ENCODE results near the gene CCDC88B. TPM values are rescaled to one million over a fixed set of nuclear protein-coding genes. Genes with fewer than 3 reads are reported as not detected.

Gene CCDC88B
- total RNA-seq, 1 experiment from 2014 or later, result 11.4 TPM

DNA sequence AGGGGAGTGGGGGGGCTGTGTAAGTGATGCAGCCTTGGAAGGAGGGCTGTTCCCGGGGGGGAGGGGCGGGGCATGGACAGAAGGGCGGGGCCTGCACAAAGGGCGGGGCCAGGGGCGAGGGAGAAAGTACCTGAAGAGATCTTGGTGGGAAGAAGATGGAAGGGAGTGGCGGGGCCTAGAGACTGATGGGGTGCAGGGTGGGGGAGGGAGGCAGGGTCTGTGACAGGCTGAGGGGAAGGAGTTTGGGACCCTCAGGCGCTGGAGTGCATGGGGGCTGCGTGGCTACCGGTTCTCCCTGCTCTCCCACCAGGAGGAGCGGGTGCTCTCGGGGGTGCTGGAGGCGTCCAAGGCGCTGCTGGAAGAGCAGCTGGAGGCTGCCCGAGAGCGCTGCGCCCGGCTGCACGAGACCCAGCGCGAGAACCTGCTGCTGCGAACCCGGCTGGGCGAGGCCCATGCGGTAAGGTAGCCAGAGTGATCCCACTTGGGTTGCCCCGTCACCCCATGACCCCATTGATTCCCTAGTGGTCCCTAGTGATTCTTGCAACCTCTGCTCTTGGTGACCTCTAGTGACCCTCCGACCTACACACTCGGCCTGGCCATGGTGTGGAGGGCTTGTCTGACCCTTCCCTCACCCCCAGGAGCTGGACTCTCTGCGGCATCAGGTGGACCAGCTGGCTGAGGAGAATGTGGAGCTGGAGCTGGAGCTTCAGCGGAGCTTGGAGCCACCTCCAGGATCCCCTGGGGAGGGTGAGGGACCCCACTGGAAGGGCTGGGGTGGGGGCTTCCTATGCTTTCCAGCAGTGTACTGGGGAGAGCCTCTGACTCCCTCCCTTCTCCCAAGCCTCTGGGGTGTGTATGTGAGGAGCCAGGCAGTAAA is 3.1 kb downstream of the CCDC88B start:
- DNase-seq (ENCODE audit: low spot score), result no peak

DNA sequence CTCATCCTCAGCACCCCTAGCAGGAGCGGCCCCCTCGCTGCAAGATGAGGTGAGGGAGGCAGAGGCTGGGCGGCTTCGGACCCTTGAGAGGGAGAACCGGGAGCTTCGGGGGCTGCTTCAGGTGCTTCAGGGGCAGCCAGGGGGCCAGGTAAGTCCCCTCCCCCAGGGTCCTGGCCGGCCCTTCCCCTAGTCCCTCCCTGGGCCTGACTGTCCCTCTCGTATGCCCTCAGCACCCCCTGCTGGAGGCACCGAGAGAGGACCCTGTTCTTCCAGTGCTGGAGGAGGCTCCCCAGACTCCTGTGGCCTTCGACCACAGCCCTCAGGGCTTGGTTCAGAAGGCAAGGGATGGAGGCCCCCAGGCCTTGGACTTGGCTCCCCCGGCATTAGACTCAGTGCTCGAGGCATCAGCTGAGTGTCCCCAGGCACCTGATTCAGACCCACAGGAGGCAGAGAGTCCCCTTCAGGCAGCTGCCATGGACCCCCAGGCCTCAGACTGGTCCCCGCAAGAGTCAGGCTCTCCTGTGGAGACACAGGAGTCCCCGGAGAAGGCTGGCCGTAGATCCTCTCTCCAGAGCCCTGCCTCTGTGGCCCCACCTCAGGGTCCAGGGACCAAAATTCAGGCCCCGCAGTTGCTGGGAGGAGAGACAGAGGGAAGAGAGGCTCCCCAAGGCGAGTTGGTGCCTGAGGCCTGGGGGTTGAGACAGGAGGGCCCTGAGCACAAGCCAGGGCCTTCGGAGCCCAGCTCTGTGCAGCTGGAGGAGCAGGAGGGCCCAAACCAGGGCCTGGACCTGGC is 4.0 kb downstream of the CCDC88B start:
- no peak for DNase-seq (ENCODE audit: low spot score)

DNA sequence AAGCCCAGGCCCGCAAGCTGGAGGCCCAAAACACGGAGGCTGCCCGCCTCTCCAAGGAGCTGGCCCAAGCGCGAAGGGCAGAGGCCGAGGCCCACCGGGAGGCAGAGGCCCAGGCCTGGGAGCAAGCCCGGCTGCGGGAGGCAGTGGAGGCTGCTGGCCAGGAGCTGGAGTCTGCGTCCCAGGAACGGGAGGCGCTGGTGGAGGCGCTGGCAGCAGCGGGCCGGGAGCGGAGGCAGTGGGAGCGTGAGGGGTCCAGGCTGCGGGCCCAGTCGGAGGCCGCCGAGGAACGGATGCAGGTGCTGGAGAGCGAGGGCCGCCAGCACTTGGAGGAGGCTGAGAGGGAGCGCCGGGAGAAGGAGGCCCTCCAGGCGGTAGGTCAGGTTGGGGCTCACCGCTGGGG is 4.8 kb downstream of the CCDC88B start:
- no peak for DNase-seq (ENCODE audit: low spot score)

DNA sequence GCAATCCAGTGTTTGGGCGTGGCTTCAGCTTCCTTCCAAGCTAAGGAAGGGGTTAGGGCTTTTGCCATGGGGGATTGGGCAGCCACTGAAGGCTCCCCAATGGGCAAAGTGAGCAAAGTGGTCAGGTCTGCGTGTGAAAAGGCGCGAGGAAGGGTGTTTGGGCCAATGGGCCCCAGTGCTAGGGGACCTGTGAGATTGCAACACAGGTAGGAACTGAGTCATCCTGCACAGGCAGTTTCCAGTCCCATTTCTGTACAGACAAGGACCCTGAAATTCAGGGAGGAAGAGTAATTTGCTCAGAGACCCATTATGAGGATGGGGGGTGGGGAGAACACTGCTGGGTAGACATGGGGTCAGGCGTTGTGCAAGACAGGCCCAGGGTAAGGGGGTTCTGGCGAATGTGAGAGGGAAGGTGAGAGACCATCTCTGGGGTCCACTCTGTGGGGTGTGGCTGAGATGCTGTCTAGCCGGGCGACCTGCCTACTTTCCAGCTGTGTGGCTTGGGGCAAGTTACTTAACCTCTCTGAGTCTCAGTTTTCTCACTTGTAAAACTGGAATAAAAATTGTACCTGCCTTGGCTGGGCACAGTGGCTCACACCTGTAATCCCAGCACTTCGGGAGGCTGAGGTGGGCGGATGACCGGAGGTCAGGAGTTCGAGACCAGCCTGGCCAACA is 7.3 kb downstream of the CCDC88B start:
- no peak for DNase-seq (ENCODE audit: low spot score)

DNA sequence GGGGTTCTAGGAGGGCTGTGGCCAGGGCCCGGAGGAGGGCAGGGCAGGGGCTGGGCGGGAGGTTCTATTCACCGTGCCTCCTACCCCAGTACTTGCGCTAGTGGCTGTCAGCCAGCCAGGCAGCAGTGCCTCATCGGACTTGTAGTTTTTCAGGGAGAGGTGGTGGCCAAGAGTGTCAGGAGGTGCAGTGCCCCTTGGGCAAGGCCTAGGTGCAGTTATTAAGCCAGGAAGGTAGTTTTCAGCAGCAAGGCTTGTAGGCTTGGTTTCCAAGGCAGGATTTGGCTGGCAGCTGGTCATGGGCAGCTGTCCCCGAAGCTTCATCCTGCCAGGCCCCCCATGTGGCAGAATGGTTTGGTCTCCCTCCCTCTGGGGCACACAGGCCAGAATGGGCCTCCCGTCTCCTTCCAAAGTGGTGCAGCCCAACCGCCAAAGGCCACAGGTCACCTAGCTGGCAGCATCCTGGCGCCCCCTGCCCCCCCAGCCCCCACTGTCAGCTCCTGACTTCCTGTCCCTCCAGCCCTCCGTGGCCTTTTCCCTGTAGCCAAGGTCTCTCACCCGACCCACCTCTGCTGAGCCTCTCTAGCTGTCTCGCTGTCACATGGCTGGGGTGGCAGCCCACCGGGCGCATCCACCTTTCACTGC is 8.5 kb downstream of the CCDC88B start:
- no peak for DNase-seq (ENCODE audit: low spot score)

DNA sequence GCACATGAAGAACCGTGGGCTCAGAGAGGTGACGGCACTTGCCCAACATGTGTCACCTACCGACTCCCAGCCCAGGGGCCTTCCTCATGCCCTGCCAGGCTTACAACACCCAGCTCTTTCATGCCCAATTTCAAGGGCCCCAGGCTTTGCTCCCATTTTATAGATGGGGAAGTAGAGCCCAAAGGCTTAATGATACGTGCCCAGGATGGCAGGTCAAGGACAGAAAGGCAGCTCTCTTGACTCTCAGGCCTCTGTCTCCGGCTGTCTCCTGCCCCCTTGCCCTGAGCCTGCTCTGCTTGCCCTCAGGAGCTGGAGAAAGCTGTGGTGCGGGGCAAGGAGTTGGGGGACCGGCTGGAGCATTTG is 9.0 kb downstream of the CCDC88B start:
- DNase-seq (ENCODE audit: low spot score), result no peak

DNA sequence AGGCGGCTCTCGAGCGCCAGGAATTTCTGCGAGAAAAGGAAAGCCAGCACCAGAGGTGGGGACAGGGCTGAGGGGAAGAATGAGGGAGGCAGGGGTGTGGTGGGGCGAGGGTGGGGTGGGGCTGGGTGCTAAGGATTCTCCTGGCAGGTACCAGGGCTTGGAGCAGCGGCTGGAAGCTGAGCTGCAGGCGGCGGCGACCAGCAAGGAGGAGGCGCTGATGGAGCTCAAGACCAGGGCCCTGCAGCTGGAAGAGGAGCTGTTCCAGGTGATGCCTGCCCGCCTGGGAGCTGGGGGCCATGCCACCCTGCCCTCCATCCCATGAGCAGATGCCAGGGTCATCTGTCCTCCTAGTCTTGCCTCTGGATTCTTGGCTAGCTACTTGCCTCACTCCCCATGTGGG is 9.4 kb downstream of the CCDC88B start:
- DNase-seq (ENCODE audit: low spot score), result no peak

DNA sequence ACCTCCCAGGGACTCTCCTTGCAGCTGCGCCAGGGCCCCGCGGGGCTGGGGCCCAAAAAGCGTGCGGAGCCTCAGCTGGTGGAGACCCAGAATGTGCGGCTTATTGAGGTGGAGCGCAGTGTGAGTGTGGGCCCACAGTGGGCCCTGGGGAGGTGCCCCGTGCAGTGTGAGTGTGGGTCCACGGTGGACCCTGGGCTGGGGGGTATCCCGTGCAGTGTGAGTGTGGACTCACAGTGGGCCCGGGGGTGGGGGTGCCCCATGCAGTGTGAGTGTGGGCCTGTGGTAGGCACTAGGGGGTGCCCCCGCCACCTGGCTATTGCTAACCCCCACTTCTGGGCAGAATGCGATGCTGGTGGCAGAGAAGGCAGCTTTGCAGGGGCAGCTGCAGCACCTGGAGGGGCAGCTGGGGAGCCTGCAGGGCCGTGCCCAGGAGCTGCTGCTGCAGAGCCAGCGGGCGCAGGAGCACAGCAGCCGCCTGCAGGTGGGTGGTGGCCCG is 11.2 kb downstream of the CCDC88B start:
- no peak for DNase-seq (ENCODE audit: low spot score)

DNA sequence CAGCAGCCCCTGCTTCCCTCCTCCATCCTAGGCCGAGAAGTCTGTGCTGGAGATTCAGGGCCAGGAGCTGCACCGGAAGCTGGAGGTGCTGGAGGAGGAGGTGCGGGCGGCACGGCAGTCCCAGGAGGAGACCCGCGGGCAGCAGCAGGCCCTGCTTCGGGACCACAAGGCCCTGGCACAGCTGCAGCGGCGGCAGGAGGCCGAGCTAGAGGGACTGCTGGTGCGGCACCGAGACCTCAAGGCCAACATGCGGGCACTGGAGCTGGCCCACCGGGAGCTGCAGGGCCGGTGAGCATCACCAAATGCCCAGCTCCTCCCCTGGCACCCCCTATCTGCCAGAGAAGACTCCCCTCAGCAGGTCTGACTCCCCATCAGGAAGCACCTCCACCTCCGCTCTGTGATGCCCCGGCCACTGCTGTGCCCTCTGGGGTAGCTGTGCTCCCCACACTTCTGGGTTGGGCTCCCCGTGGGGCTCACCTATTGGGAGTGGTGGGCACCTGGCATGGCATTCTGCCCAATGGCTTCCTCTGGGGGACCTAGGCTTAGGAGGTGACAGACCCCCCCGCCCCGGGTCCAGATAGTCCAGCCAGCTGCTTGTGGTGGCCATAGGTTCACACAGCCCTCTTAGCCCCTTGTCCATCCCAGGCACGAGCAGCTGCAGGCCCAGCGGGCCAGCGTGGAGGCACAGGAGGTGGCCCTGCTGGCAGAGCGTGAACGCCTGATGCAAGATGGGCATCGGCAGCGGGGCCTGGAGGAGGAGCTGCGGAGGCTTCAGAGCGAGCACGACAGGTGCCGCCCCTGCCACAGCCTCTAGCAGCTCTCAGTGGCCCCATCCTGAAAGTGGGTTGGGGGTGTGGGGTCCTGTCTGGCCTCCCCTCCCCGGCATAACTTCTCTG is 12.3 kb downstream of the CCDC88B start:
- DNase-seq (ENCODE audit: low spot score), result no peak

DNA sequence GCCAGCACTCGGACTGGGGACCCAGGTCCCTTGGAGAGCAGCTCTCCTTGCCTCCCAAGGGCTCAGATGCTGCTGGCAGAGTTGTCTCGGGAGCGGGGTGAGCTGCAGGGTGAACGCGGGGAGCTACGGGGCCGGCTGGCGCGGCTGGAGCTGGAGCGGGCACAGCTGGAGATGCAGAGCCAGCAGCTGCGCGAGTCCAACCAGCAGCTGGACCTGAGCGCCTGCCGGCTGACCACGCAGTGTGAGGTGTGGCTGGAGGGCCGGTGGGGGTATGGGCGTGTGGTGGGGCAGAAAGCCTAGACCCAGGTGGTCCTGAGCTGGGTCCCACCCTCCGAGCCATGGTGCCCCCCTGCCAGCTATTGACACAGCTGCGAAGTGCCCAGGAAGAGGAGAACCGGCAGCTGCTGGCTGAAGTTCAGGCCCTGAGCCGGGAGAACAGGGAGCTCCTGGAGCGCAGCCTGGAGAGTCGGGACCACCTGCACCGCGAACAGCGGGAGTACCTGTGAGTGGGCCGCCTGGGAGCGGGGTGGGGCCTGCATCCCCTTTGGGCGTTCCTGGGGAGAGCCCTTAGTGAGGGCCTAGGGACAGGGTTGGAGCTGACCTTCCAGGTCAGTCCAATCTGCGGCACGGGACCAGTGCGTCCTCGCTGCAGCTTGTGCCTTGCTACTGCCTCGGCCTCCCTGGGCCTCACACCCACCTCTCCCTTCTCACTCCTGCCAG is 13.2 kb downstream of the CCDC88B start:
- no peak for DNase-seq (ENCODE audit: low spot score)

DNA sequence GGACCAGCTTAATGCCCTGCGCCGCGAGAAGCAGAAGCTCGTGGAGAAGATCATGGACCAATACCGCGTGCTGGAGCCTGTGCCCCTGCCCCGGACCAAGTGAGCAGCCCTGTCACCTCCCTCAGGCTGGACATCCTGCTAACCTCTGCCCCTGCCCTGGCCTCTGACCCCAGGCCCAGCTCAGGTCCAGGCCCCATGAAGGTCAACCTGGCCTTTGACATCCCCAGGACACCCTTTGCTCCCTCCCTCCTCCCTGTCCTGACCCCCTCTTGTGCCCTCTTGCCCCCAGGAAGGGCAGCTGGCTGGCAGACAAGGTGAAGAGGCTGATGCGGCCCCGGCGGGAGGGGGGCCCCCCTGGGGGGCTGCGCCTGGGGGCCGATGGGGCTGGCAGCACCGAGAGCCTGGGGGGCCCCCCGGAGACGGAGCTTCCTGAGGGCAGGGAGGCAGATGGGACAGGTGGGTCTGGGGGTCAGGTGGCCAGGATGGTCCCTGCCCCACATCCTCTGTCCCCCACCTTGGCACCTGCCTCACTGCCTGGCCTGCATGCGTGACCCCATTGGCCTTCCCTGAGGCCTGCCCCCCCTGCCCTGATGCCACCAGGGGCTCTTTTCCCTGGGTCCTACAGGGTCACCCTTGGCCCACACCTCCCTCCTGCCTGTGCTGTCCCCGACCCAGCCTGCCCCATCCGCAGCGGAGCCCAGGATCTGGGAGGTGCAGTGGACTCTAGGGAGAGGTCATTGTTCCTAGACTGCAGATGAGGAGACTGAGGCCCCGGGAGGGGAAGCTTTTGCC is 13.9 kb downstream of the CCDC88B start:
- DNase-seq (ENCODE audit: low spot score), result no peak

DNA sequence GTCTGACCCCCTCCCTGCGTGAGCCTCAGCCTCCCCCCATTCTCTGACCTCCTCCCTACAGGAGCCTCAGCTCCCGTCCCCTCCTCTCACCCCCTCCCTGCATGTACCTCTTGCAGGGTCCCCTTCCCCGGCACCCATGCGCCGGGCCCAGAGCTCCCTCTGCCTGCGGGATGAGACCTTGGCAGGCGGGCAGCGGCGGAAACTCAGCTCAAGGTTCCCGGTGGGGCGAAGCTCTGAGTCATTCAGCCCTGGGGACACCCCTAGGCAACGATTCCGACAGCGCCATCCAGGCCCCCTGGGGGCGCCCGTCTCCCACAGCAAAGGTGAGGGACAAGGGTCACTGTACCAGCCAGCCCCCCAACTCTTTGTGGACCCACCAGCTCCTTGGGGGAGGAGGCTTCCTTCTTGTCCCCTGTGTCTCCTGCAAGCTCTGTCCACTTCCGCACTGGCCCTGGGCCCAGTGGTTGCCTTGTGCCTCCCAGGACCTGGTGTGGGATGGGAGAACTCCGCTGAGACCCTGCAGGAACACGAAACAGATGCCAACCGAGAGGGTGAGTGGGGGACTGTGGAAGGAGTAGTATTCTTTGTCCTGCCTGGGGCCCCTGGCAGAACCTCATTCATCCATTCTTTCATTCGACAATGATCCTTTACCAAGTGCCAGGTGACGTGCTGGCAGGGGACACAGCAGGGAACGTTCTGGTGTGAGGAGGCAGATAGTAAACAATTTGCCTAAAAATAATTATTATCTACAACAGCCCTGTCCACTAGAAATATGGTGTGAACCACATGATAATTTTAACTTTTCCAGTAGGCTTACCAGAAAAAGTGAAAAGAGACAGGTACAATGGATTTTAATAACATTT is 15.3 kb downstream of the CCDC88B start:
- peak; percentile 94 for DNase-seq (ENCODE audit: low spot score)

DNA sequence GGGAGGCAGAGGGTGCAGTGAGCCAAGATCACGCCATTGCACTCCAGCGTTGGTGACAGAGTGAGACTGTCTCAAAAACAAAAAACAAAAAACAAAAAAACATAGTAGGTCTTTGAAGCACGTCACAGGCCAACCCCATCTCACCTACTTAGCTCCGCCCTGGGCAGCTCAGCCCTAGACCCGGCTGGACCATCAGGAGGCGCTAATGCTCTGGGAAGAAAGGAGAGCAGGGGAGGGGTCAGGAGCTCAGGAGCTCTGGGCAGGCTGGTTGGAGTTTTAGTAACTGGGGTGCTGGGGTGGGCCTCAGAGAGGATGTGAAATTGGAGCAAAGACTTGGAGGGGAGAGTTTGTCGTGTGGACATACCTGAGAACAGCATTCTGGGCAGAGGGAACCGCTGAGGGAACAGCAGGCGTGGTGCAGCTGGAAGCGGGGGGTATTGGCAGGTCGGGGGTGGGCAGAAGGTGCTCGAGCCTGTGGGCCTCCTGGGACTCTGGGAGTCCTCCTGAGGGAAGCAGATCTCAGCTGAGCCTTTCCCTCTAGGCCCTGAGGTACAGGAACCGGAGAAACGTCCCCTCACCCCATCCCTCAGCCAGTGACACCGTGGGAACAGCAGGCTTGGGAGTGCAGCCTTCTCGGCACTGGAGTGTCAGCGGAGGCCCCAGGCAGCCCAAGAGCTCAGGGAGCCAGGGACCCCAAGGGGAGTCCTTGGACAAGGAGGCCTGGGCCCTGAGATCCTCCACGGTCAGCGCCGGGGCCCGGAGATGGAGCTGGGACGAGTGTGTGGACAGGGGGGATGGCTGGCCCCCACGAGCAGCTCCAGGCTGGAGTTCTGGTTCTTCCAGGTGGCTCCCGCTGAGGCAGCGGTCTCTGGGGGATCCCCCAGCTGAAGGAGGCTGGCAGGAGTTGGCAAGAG is 16.8 kb downstream of the CCDC88B start:
- peak; percentile 66 for DNase-seq (ENCODE audit: low spot score)

DNA sequence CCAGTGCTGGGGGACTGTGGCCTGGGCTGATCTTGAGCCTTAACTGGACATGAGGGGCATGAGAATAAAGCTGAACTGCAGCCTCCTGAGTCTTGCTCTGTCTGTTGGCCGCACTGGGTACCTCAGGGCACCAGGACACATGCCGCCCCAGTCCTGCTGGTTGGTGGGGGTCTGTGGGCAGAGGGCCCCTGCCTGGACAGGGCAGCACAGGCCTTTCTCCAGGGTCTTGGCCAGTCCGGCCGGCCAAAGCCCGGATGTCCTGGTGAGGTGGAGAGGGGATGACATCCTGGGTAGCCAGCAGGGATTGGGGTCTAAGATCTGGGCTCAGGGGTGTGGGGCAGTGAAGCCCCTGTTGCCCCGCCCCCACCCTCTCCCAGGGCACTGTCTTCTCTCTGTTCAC is 17.4 kb downstream of the CCDC88B start:
- no peak for DNase-seq (ENCODE audit: low spot score)

DNA sequence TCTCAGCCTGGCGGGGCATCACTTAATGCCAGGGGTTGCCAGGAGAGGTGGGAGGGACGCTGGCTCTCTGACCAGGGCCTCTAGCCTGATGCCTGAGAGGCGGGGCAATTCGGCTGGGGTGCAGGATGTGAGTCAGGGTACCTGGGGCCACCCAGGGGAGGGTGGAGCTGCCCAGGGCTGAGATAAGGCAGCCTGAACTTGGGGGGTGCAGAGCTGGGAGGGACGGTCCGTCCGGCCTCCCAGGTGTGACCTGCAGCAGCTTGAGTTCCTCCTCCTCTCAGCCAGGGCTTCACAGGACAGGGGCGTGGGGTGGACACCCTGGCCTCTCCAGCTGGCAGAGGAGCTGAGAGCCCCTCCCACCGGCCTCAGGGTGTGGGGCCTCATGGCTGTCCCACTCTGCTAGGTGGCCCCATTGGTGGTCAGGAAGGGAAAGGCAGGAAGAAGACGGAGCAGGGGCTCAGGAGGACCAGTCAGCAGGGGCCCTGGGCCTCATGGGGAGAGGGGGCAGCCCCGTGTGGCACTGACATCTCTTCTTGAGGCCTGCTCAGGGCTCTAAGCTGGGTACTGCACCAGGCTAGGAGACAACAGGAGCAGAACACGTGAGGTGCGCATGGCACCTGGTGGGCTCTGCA is 18.0 kb downstream of the CCDC88B start:
- peak; percentile 67 for DNase-seq (ENCODE audit: low spot score)

DNA sequence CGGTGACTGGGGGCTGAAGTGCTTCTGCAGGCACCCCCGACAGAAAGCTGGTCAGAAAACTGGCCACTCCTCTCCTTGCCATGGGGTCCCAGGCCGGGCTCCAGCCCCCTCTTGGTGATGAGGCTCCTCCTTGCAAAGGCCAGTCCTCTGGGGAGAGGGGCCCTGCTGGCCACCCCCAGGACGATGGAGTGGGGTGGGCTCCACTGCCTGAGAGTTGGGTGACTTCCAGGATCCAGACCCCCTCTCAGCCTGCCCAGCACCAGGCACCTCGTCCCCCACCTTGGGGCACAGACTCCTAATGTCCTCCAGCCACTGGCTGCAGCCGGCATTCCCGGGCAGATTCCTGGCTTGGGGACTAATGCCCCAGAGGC is 18.5 kb downstream of the CCDC88B start:
- no peak for DNase-seq (ENCODE audit: low spot score)

Measured in HT-29 (cell line).